UCSD-AML1 (cell line): ENCODE data around the gene SMG6.

Source experiments
- DNase-seq: peaks from one replicate; lab custom pipeline; 2025; ENCODE audit not compliant: unreplicated experiment; lab: John Stamatoyannopoulos, UW

Gene SMG6

GRCh38 chr17:2034806-2035540 is 268.6 kb downstream of the SMG6 start:
- no peak for DNase-seq

DNA sequence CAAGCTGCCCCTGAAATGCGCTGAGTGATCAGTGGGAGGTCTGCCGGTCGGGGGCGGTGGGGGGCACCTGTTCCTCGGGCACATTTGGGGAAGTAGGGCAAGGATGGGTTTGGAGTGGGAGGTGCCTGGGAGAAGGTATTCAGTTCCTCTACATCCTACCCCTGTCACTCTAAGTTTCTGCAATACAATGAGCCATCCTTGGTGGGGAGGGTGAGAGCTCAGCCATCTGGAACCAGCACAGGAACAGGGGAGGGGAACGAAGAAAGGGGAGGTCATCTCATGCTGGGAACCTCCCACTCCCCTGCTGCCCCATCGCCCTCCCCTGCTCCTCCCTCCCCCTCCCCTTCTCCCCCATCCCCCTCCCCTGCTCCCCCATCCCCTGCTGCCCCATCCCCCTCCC is 269.4 kb downstream of the SMG6 start:
- DNase-seq, result no peak

GRCh38 chr17:2033153-2033552 is 270.4 kb downstream of the SMG6 start:
- DNase-seq, result no peak

DNA sequence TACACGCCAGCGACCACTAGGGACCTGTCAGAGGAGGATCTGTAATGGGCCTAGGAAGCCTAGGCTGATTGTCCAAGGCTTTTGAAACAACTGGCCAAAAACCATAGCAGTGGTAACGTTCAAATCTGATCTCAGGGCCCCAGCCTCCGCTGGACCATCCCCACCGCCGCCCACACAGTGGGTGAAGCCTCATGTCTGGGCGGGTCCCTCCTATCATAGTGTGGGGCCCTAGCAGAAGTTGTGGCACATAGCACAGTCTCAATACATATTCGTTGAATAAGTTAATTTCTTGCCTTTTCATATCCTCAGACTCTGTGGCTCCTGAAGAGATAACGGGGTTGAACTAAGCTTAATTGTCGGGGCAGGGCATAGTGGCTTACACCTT is 272.8 kb downstream of the SMG6 start:
- no peak for DNase-seq

DNA sequence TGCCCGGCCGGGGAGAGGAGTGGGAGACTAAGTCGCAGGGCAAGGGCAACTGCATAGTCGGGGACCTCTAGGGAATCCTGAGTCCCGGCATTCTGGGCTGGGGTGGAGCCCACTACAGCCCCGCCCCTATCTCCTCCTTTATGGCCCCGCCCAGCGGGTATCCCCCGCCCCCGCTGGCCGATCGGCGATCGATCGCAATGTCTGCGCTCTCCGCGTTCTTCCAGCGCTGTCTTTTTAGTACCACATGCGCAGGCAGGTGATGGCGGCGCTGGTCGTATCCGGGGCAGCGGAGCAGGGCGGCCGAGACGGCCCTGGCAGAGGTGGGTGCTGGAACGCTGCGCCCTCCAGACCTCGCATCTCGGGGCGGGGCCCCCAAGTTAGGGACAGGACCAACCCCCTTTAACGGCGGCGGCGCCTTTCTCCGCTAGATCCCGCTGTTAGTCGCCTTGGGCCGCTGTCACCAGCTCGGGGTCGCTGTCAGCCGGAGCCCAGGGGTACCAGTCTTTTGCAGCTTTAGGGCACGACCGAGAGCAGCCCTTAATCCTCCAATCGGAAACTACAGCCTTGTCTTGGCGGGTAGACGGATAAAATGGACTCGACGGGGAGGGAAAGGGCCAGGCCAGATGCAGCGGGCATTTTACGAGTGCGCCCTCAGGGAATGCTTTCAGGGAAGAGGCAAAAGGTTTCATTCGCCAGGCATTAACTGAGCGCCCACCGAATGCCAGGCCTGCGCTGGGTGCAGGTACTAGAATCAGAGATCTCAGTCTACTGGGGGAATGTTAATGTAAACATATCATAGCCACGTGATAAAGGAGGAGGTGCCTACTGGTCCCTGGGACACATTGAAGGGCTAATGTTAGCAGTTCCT is 273.4 kb downstream of the SMG6 start, which contains the start of gene DPH1:
DPH1 (plus strand) TSS at position 243 of the 868 bp plus-strand sequence; CDS start at position 260, 17 bp downstream.
- DNase-seq, result peak; percentile 86

- DNase-seq, result no peak
Observed at GRCh38 chr17:2028737-2029136, 274.8 kb downstream of the SMG6 start.

DNA sequence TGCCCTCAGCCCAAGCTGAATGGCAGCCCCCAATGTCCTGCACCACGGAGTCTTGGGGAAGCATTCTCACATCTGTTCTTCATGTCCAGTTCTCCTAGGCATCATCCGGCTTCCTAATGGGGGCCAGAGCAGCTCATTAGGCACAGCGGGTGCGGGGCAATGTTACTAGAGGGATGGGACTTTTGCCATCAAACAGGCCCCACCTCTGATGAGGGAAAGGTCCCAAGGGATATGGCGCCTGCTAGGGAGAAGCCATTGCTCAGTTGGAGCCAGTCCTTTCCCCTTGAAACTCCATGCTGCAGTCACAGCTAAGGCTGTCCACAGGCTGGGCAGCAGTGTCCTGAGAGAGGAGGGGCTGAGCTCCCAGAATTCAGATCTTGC is 275.4 kb downstream of the SMG6 start:
- DNase-seq, result no peak

DNA sequence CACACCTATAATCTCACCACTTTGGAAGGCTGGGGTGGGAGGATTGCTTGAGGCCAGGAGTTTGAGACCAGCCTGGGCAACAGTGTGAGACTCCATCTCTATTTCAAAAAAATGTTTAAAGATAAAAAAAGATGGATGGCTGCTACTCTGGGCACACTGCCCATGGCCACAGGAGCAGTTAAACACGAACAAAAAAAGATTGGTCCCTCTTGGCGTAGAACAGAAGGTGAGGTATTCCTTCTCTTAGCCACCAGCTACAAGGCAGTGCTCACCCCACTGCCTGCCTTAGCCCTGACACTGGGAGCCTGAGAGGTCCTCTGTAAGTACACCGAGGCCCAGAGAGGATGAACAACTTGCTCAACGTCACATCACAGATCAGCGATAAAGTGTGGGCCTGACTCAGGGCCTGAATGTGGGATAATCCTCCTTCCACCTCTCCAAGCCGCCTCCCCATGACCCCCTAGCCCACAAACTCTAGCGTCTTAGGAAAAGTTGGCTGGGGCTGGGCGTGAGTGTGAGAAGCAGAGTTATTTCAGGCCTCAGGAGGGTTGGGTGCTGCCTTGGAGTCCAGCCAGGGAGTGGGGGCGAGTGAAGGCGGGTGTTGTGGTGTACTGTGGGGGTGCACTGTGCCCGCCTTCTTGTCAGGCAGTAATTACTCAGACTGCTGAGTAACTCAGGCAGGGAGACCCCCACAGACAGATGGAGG is 275.9 kb downstream of the SMG6 start:
- DNase-seq, result no peak

DNA sequence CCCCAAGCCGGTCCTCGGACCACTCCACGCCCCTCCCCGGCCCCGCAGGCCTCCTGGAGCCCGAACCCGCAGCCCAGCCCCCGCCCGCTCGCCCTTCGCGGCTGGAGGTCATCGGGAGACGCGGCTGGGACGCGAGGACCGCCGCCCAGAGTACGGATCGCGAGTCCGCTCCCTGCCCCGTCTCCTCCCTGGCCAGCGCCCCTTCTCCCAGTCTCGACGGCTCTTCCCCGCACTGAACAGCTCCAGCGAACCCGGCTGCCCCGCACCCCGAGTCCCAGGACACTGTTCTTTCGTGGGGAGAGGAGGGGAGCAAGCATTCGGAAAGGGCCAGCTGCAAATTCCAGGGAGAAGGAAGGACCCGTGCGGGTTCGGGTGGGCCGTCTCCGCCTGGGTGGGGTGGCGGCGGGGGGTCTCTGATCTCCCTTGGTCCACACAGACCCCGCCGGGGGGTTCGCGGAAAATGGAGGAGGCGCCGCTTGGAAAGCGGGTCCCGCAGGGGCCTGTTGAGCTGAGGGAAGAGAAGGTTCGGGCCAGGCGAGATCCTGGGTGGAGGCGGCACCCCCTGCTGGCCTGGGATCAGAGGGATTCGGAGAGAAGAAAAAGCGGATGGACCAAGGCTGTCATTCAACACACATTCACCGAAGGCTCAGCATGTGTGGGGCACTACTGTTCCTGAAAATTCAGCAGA is 277.8 kb downstream of the SMG6 start:
- DNase-seq, result peak; percentile 75

DNA sequence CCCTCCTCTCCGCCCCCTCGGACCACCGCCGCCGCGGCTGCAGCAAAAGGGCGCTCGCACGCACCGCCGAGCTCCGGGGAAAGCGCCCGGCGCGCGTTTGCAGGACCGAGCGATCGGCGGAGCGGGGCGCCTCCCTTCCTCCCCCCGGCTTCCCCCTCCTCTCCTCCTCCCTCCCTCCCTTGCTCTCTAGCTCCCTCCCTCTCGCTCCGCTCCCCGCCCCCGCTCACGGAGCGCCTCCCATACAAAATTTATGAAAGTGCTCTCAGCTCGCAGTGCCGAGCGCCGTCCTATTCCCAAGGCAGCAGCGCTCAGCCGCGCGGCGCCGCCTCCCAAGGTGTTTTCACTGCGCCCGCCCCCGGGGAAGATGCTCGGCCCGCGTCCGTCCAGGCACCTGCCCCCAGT is 278.4 kb downstream of the SMG6 start, which contains the start of gene RTN4RL1:
RTN4RL1 (minus strand) TSS at position 115 of the 402 bp plus-strand sequence. CDS start 469 bp downstream, outside the sequence.
- DNase-seq, result peak; percentile 72

GRCh38 chr17:2024572-2025219 is 278.9 kb downstream of the SMG6 start:
- DNase-seq, result no peak

DNA sequence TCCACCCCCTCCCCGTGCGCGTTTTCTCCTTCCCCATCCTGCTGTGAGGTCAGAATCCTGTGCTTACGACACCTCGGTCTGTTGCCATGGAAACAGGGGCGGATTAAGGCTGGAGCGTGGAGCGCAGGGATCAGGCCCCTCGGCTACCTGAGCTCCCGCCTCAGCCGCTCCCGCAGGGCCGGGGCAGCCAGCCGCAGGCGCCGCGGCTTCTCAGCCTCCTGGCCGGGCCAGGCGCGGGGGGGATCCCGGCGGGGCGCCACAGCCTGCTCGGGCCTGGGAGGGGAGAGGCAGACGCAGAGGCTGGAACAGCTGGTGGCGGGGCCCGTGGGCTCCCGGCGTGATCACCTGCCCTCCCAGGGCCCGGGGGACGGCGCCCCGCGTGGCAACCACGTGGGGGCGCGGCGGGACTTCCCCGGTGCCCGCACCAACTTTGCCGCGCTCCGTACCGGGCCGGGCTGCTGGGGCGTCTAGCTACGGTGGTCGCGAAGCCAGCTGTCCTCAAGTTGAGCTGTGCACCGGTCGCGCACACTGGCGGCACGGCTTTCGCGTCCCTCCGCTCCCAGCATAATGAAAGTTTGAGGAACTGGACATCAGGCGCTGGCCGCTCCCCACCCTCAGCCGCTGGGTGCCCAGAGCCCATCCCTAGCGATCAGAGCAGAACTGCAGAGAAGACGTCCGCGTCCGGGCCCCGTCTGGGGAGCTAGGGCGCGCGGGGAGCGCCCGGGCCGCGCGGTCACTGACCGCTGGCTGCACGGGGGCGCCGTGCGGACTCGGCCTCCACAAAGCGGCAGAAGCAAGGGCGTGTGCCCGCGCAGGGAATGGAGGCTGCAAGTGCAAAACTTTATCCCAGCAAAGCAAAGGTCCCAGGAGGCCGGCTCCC is 279.7 kb downstream of the SMG6 start:
- DNase-seq, result peak; percentile 26

GRCh38 chr17:2023256-2023655 is 280.3 kb downstream of the SMG6 start:
- DNase-seq, result no peak

- peak; percentile 57 for DNase-seq
Observed at GRCh38 chr17:2022647-2023240, 280.8 kb downstream of the SMG6 start.

GRCh38 chr17:2020721-2021120 is 282.9 kb downstream of the SMG6 start:
- DNase-seq, result peak; percentile 63

DNA sequence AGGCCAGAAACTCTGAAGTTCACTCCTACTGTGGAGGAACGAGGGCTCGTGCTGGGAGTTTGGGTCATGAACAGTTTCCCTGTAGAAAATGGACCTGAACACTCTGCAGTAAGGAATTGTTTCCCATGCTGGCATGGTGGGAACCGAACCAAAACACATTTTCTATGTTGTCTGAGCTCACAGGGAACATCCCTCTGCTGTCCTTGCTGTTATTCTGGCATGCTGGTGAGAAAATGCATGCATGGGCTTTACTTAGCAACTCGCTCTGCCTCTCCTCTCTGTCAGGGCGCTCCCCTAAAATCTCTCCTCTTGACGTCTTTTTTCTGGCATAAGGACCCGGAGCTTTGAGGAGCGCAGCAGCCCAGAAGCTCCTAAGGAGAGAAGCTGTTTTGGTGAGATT is 283.9 kb downstream of the SMG6 start:
- DNase-seq, result no peak

GRCh38 chr17:2018716-2019510 is 284.7 kb downstream of the SMG6 start:
- DNase-seq, result no peak

DNA sequence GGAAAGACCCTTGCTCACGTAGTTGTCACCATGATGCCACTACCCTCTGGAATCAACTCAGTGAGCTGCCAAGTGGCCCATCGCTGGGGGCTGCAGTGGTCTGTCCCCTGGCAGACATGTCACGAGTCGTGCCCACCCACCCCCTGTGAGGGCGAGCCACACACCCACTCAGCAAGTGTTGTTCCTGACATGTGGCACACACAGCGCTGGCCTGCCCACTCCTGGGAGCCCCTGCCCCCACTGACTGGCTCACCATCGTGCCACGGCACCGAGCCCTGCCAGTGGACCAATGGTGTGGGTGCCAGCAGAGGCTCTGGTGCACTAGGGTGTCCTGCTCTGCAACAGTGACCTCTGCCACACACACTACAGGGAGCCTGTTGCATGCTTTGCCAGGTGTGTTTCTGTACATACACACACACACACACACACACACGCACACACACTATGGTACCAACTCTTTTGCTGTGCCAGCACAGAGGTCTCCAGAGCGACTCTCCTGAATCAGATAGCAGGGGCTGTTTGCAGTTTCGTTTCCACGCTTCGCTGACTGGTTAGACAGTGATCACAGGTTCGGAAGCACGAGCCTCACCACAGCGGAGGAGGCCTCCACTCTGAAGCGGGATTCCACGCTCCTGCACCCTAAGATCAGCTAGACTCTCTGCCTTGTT is 286.2 kb downstream of the SMG6 start:
- no peak for DNase-seq
